H1 (cell line): ENCODE results near the gene PLSCR1. TPM values are rescaled to one million over a fixed set of nuclear protein-coding genes. Genes with fewer than 3 reads are reported as not detected.
A peak's percentile ranks its signal among the peaks of the same experiment; 100 is the strongest.

Source experiments
- CTCF ChIA-PET: fragments of 300-600 bp; sonication (Branson Sonifier 250); formaldehyde crosslinking; loops from one replicate; lab custom pipeline; 2021; ENCODE audit not compliant: partially characterized antibody; lab: Charles Lee
- POLR2A ChIA-PET: fragments of 300-600 bp; sonication (Branson Sonifier 250); formaldehyde crosslinking; loops from one replicate; lab custom pipeline; 2021; ENCODE audit warnings: inconsistent platforms; ENCODE audit not compliant: partially characterized antibody; lab: Charles Lee
- DNase-seq, 2 experiments: peaks; one replicate each; pipeline versions ENCODE4 v3.0.0 to v3.0.0-alpha.2; 2010 to 2022; ENCODE audit warnings: low spot score in 2 of 2, low read depth in 1 of 2, mixed read lengths in 1 of 2
- FAIRE-seq: peaks from 2 replicates; lab custom pipeline; 2011; peaks lifted over from hg19 to GRCh38; lab: Jason Lieb, UNC
- H2AFZ ChIP-seq: 2 replicates; pipeline ENCODE4 v1.8.1; 2012; ENCODE audit warnings: low read length, inconsistent platforms
- H2AK5ac ChIP-seq: 2 replicates; pipeline ENCODE4 v1.6.1; 2013; ENCODE audit warnings: low read depth, low read length
- H2BK120ac ChIP-seq: replicated peaks from 2 replicates; pipeline ENCODE3; 2013; ENCODE audit warnings: low read depth, low read length, inconsistent platforms
- H2BK12ac ChIP-seq: 2 replicates; pipeline ENCODE4 v1.6.1; 2013; ENCODE audit warnings: low read depth, low read length
- H2BK15ac ChIP-seq: 2 replicates; pipeline ENCODE4 v1.6.1; 2013; ENCODE audit warnings: low read length
- H2BK20ac ChIP-seq: 2 replicates; pipeline ENCODE4 v1.6.1; 2013; ENCODE audit warnings: low read length
- H2BK5ac ChIP-seq: 2 replicates; pipeline ENCODE4 v1.6.1; 2013; ENCODE audit warnings: low read depth, low read length
- H3K14ac ChIP-seq: 2 replicates; pipeline ENCODE4 v1.6.1; 2013; ENCODE audit warnings: inconsistent platforms; ENCODE audit not compliant: insufficient read length
- H3K18ac ChIP-seq: 2 replicates; pipeline ENCODE4 v1.6.1; 2013; ENCODE audit warnings: low read length; ENCODE audit errors: extremely low read depth
- H3K23ac ChIP-seq: 2 replicates; pipeline ENCODE4 v1.6.1; 2013; ENCODE audit warnings: inconsistent platforms; ENCODE audit not compliant: insufficient read length
- H3K23me2 ChIP-seq: 2 replicates; pipeline ENCODE4 v1.6.1; 2013; ENCODE audit warnings: low read depth, low read length
- H3K27ac ChIP-seq: 2 replicates; pipeline ENCODE4 v1.6.1; 2011; ENCODE audit warnings: low read depth, low read length, inconsistent platforms
- H3K27me3 ChIP-seq, 4 experiments: replicated peaks in 1 of 4; 1 replicate in 1 of 4; 2 replicates in 3 of 4; pipeline versions ENCODE4 v1.6.1 to v1.8.1; 2011 to 2013; ENCODE audit warnings: low read length in 3 of 4, mild to moderate bottlenecking in 3 of 4, inconsistent platforms in 2 of 4, mixed read lengths in 2 of 4, moderate library complexity in 1 of 4; ENCODE audit not compliant: control insufficient read depth in 3 of 4, insufficient read depth in 3 of 4; ENCODE audit errors: extremely low read depth in 1 of 4
- H3K36me3 ChIP-seq, 4 experiments: 2 replicates each; pipeline versions ENCODE4 v1.6.1 to v1.8.1; 2011 to 2013; ENCODE audit warnings: mild to moderate bottlenecking in 4 of 4, low read length in 3 of 4, moderate library complexity in 2 of 4, control low read depth in 1 of 4, inconsistent platforms in 1 of 4; ENCODE audit not compliant: insufficient read depth in 4 of 4, control insufficient read depth in 2 of 4
- H3K4ac ChIP-seq: replicated peaks from 2 replicates; pipeline ENCODE3; 2013; ENCODE audit warnings: low read length, low read depth, mixed read lengths, inconsistent platforms; ENCODE audit not compliant: insufficient read length
- H3K4me1 ChIP-seq, 4 experiments: replicated peaks in 1 of 4; 1 replicate in 1 of 4; 2 replicates in 3 of 4; pipeline versions ENCODE4 v1.6.1 to v1.8.1; 2011 to 2013; ENCODE audit warnings: low read length in 3 of 4, inconsistent platforms in 2 of 4, mixed read lengths in 1 of 4; ENCODE audit not compliant: insufficient read depth in 4 of 4, control insufficient read depth in 3 of 4
- H3K4me2 ChIP-seq, 2 experiments: 2 replicates each; pipeline versions ENCODE4 v1.6.1 to v1.8.1; 2011 to 2013; ENCODE audit warnings: low read depth in 2 of 2, low read length in 2 of 2, control low read depth in 1 of 2, inconsistent platforms in 1 of 2, mild to moderate bottlenecking in 1 of 2; ENCODE audit not compliant: insufficient read depth in 1 of 2
- H3K4me3 ChIP-seq, 4 experiments: fragments of 200-600, 300-600 bp in 1 of 4; sonication (generic), shearing (Covaris generic), sonication (Bioruptor Twin) in 1 of 4; 2 replicates each; pipeline versions ENCODE4 v1.5.1 to v1.8.1; 2011 to 2016; ENCODE audit warnings: low read length in 4 of 4, low read depth in 3 of 4, control low read depth in 2 of 4, inconsistent platforms in 2 of 4, mild to moderate bottlenecking in 2 of 4, mixed read lengths in 1 of 4, moderate library complexity in 1 of 4; ENCODE audit not compliant: insufficient read depth in 2 of 4; ENCODE audit errors: extremely low read depth in 1 of 4
- H3K56ac ChIP-seq: replicated peaks from 2 replicates; pipeline ENCODE3; 2013; ENCODE audit warnings: low read depth, mild to moderate bottlenecking, mixed read lengths, low read length, inconsistent platforms; ENCODE audit not compliant: insufficient read length
- H3K79me1 ChIP-seq: 2 replicates; pipeline ENCODE4 v1.6.1; 2013; ENCODE audit warnings: low read depth, low read length, control low read depth
- H3K79me2 ChIP-seq, 2 experiments: 2 replicates each; pipeline versions ENCODE4 v1.6.1 to v1.8.1; 2012 to 2013; ENCODE audit warnings: low read length in 2 of 2, mild to moderate bottlenecking in 2 of 2, inconsistent platforms in 1 of 2; ENCODE audit not compliant: insufficient read depth in 2 of 2, control insufficient read depth in 1 of 2
- H3K9ac ChIP-seq, 4 experiments: replicated peaks in 1 of 4; 1 replicate in 1 of 4; 2 replicates in 3 of 4; pipeline versions ENCODE4 v1.6.1 to v1.8.1; 2011 to 2013; ENCODE audit warnings: low read depth in 3 of 4, low read length in 3 of 4, control low read depth in 2 of 4, mild to moderate bottlenecking in 2 of 4, moderate library complexity in 2 of 4, inconsistent platforms in 1 of 4; ENCODE audit errors: extremely low read depth in 1 of 4
- H3K9me3 ChIP-seq, 2 experiments: 2 replicates each; pipeline versions ENCODE4 v1.6.1 to v1.8.1; 2012 to 2013; ENCODE audit warnings: mild to moderate bottlenecking in 2 of 2, moderate library complexity in 2 of 2, control low read depth in 1 of 2, inconsistent platforms in 1 of 2, low read depth in 1 of 2, low read length in 1 of 2, mixed read lengths in 1 of 2; ENCODE audit not compliant: insufficient read depth in 2 of 2
- H4K20me1 ChIP-seq, 2 experiments: replicated peaks in 1 of 2; 2 replicates each; pipeline versions ENCODE3 to v1.8.1; 2011 to 2013; ENCODE audit warnings: inconsistent platforms in 2 of 2, low read length in 2 of 2, mild to moderate bottlenecking in 1 of 2; ENCODE audit not compliant: insufficient read depth in 2 of 2, control insufficient read depth in 1 of 2
- H4K5ac ChIP-seq: 2 replicates; pipeline ENCODE4 v1.6.1; 2013; ENCODE audit warnings: low read length, low read depth, mixed read lengths, inconsistent platforms; ENCODE audit not compliant: insufficient read length
- H4K8ac ChIP-seq: 2 replicates; pipeline ENCODE4 v1.8.0; 2013; ENCODE audit warnings: mild to moderate bottlenecking, moderate library complexity, low read length, inconsistent platforms; ENCODE audit not compliant: insufficient read depth; ENCODE audit errors: extremely low read depth
- H4K91ac ChIP-seq: replicated peaks from 2 replicates; pipeline ENCODE3; 2013; ENCODE audit warnings: low read length, mixed read lengths, inconsistent platforms; ENCODE audit not compliant: insufficient read length
- ATF2 ChIP-seq: IDR thresholded peaks from 2 replicates; pipeline ENCODE4 v1.6.1; 2012; ENCODE audit warnings: low read length, inconsistent platforms
- BACH1 ChIP-seq: IDR thresholded peaks from 2 replicates; pipeline ENCODE4 v1.6.1; 2012; ENCODE audit warnings: low read length, improper control_type of control experiment
- BCL11A ChIP-seq, 2 experiments: IDR thresholded peaks; one replicate each; pipeline ENCODE4 v1.6.1; 2011; ENCODE audit warnings: low read depth in 2 of 2, low read length in 2 of 2, mild to moderate bottlenecking in 2 of 2
- CHD2 ChIP-seq: IDR thresholded peaks from 2 replicates; pipeline ENCODE4 v1.6.1; 2012; ENCODE audit warnings: low read length, improper control_type of control experiment
- HDAC6 ChIP-seq: IDR thresholded peaks from one replicate; pipeline ENCODE4 v1.7.1; 2012; ENCODE audit warnings: low read depth, mild to moderate bottlenecking, inconsistent platforms, low read length, moderate library complexity
- JUN ChIP-seq: IDR thresholded peaks from 2 replicates; pipeline ENCODE4 v1.6.1; 2011; ENCODE audit warnings: low read depth, mild to moderate bottlenecking, improper control_type of control experiment, low read length
- JUND ChIP-seq: IDR thresholded peaks from 2 replicates; pipeline ENCODE4 v1.6.1; 2011; ENCODE audit warnings: mild to moderate bottlenecking, improper control_type of control experiment, low read length
- RBBP5 ChIP-seq: IDR thresholded peaks from 2 replicates; pipeline ENCODE4 v1.7.1; 2012; ENCODE audit warnings: low read depth, mild to moderate bottlenecking, inconsistent platforms, low read length, moderate library complexity, borderline replicate concordance
- SUZ12 ChIP-seq: fragments of 200-600 bp; sonication (generic); IDR thresholded peaks from 2 replicates; pipeline ENCODE4 v1.6.1; 2012; ENCODE audit warnings: mild to moderate bottlenecking, inconsistent platforms, low read length, moderate library complexity, mixed read lengths
- TAF1 ChIP-seq: IDR thresholded peaks from 2 replicates; pipeline ENCODE4 v1.6.1; 2011; ENCODE audit warnings: mild to moderate bottlenecking, low read depth, low read length
- TBP ChIP-seq: IDR thresholded peaks from 2 replicates; pipeline ENCODE4 v1.6.1; 2011; ENCODE audit warnings: low read depth, low read length, improper control_type of control experiment
- TCF12 ChIP-seq: IDR thresholded peaks from 2 replicates; pipeline ENCODE4 v1.6.1; 2011; ENCODE audit warnings: low read depth, mild to moderate bottlenecking, low read length
- TEAD4 ChIP-seq: IDR thresholded peaks from 2 replicates; pipeline ENCODE4 v1.6.1; 2012; ENCODE audit warnings: low read depth, low read length, inconsistent platforms, mixed read lengths
- WGBS, 2 experiments: shearing (Covaris generic) in 1 of 2; methylation state at CpG; one replicate each; pipeline versions ENCODE4 v1.1.6 to v1.1.7; 2013 to 2015; ENCODE audit warnings: low lambda C conversion rate in 2 of 2, mixed read lengths in 2 of 2, inconsistent platforms in 1 of 2, low coverage in 1 of 2, missing lambda C conversion rate in 1 of 2; ENCODE audit not compliant: insufficient replicate concordance in 2 of 2, insufficient coverage in 1 of 2, insufficient read length in 1 of 2; ENCODE audit errors: extremely low coverage in 1 of 2, missing lambda C conversion rate in 1 of 2; 5-methylcytosine and 5-hydroxymethylcytosine counted together
- polyA plus RNA-seq, 7 experiments: library from polyadenylated mRNA; depleted of rRNA in 3 of 7; stranded (reverse) in 5 of 7; unstranded in 2 of 7; fragments of >200 nt in 5 of 7; fragments of 200-250 nt in 2 of 7; gene quantifications; 1 replicate in 5 of 7; 2 replicates in 1 of 7; 4 replicates in 1 of 7; pipeline versions ENCODE4 v1.2.1 to v1.2.3, GENCODE V29; 2011 to 2013; ENCODE audit warnings: missing spikeins in 2 of 7, mixed read lengths in 2 of 7
- total RNA-seq: library from RNA; stranded (reverse); fragmentation: NEBNext Ultra II Directional; extraction: Animal tissue kit (Norgen Biotek cat#: 25700); gene quantifications from 2 replicates; pipeline ENCODE4 v1.2.1, GENCODE V29; 2021

Gene PLSCR1
- total and polyA plus RNA-seq, 2 of the 8 experiments (the other 6 are each of a cell fraction or from before 2014, with no cell fraction given): 32.2 to 48.5 TPM

GRCh38 chr3:146468671-146469149 is 75.7 kb downstream of the PLSCR1 start:
- 79% methylated on average over 10 of the region's 10 CpGs; no CpG with 5 or more reads in 1 of the 2 experiments for WGBS, 2 experiments
- Histone ChIP-seq H4K5ac (no peak overlapping the region), H3K56ac (no peak overlapping the region), H2BK12ac (no peak overlapping the region), H3K23me2 (no peaks in the 10 kb centered on the region), H3K18ac (no peak overlapping the region), H3K14ac (no peak overlapping the region), H3K4ac (no peak overlapping the region), H3K27me3 (no peaks in the 10 kb centered on the region), H3K79me1 (no peaks in the 10 kb centered on the region), H3K23ac (no peak overlapping the region), H4K20me1 (no peaks in the 10 kb centered on the region), H3K27ac (no peak overlapping the region), H3K9ac (no peak overlapping the region; a peak in 1 of 7 replicates), H3K4me1 (peaks cover 0 to 3% (median 0%) of the 10 kb centered on the region in 4 experiments; a peak in 1 of 7 replicates), H2BK15ac (no peak overlapping the region), H3K79me2 (no peaks in the 10 kb centered on the region), H2AK5ac (no peak overlapping the region), H4K91ac (no peak overlapping the region), H3K9me3 (no peaks in the 10 kb centered on the region), H3K36me3 (no peaks in the 10 kb centered on the region), H2BK20ac (no peak overlapping the region), H2BK120ac (no peak overlapping the region), H3K4me3 (peak overlapping the region in 2 of 4 experiments; percentile 65 to 73; a peak in 2 of 8 replicates), H2BK5ac (no peak overlapping the region), H2AFZ (0 out of 2 replicates have a peak overlapping the region, but pooled peaks have one; percentile 84), H4K8ac (no peak overlapping the region; the same call in 1 of the 2 replicates), H3K4me2 (peak overlapping the region; percentile 72 to 88)
- DNase-seq: no peak
- no peak for FAIRE-seq
- ChIA-PET POLR2A (interaction anchor here (0.6 to 1.8 kb wide), 5 partner anchors 25 to 82 kb away, joined by 3 to 6 read pairs (median 3); partner anchors contain the start of gene PLSCR1), CTCF (interaction anchor here (0.8 to 1.6 kb wide), 4 partner anchors 21 to 892 kb away, joined by 3 to 5 read pairs (median 3); no protein-coding TSS in a partner anchor)
- TF ChIP-seq BACH1: no peak
- no peak for TF ChIP-seq TAF1
- no peak for TF ChIP-seq SUZ12
- TF ChIP-seq BCL11A (IDR thresholded peaks at IDR 0.05; ENCODE audit: low read depth in 2 of 2, low read length in 2 of 2): no peak
- TF ChIP-seq RBBP5: no peak
- no peak for TF ChIP-seq CHD2
- TF ChIP-seq JUN: no peak
- no peak for TF ChIP-seq ATF2
- no peak for TF ChIP-seq TEAD4
- TF ChIP-seq JUND: no peak
- TF ChIP-seq HDAC6: no peak
- no peak for TF ChIP-seq TBP
- no peak for TF ChIP-seq TCF12
